ENCODE data around the gene TBX2. TPM values are rescaled to one million over a fixed set of nuclear protein-coding genes. Genes with fewer than 3 reads are reported as not detected.

Gene TBX2
- total and polyA plus RNA-seq, 9 of the 15 experiments (the other 6 are each of a cell fraction or from before 2014, with no cell fraction given), result 0.18 TPM; not detected in 8

DNA sequence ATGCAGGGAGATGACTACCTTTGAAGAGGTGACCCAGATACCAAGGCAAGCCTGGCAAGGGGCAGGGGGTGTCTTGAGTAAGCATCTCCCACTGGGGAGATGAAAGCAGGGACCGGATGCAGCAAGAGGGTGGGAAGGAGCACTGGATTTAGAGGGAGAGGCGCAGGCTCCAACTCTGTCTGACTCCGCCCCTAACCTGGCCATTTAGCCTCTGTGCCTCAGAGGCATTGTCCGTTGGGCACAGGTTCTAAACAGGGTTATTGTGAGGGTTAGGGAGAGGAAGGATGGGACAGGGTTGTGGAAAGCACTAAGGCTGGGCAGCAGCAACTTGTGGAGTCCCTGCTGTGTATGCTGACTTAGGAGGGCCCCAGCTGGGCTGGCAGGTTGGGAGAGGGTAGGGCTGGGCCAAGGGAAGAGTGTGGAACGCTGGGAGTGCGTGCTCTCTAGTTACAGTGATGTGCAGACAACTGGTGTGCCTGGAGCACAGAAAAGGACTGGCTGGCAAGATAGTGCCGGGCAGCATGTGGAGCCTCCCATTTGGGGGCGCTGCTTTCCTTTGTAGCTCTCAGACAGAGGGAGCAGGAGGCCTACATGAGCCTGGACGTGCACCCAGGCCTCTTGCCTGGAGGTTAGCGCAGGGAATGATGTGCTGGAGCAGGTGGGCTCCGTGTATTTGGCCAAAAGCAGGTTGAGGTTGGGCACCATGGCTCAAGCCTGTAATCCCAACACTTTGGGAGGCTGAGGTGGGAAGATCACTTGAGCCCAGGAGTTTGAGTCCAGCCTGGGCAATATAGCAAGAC lies 26.2 kb downstream of the TBX2 start:
- peak in 2 of 4 experiments; percentile 1 to 24 for DNase-seq (ENCODE audit: extremely low read depth in 1 of 4, low spot score in 3 of 4)
- TF ChIP-seq MEF2A (IDR thresholded peaks at IDR 0.05; ENCODE audit: control insufficient read depth, low read depth, low read length) (no peak), ZNF121 (CRISPR knock-in tag; conservative IDR thresholded peaks at IDR 0.05) (peak; percentile 34), EHMT2 (IDR thresholded peaks at IDR 0.05) (no peak), SRSF3 (IDR thresholded peaks at IDR 0.05; ENCODE audit: insufficient read depth, low read length) (no peak), SNRNP70 (optimal IDR thresholded peaks at IDR 0.05; ENCODE audit: low read depth, low read length) (no peak)
- TF ChIP-seq, protein P1, sequence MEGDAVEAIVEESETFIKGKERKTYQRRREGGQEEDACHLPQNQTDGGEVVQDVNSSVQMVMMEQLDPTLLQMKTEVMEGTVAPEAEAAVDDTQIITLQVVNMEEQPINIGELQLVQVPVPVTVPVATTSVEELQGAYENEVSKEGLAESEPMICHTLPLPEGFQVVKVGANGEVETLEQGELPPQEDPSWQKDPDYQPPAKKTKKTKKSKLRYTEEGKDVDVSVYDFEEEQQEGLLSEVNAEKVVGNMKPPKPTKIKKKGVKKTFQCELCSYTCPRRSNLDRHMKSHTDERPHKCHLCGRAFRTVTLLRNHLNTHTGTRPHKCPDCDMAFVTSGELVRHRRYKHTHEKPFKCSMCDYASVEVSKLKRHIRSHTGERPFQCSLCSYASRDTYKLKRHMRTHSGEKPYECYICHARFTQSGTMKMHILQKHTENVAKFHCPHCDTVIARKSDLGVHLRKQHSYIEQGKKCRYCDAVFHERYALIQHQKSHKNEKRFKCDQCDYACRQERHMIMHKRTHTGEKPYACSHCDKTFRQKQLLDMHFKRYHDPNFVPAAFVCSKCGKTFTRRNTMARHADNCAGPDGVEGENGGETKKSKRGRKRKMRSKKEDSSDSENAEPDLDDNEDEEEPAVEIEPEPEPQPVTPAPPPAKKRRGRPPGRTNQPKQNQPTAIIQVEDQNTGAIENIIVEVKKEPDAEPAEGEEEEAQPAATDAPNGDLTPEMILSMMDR (IDR thresholded peaks at IDR 0.05 in 2 of 3, conservative IDR thresholded peaks at IDR 0.05 in 1 of 3; ENCODE audit: insufficient read depth in 2 of 3, low read depth in 1 of 3, low read length in 3 of 3), result peak; percentile 38 to 53 (median 47); a peak in 5 of 6 replicates
- TF ChIP-seq, protein P2, sequence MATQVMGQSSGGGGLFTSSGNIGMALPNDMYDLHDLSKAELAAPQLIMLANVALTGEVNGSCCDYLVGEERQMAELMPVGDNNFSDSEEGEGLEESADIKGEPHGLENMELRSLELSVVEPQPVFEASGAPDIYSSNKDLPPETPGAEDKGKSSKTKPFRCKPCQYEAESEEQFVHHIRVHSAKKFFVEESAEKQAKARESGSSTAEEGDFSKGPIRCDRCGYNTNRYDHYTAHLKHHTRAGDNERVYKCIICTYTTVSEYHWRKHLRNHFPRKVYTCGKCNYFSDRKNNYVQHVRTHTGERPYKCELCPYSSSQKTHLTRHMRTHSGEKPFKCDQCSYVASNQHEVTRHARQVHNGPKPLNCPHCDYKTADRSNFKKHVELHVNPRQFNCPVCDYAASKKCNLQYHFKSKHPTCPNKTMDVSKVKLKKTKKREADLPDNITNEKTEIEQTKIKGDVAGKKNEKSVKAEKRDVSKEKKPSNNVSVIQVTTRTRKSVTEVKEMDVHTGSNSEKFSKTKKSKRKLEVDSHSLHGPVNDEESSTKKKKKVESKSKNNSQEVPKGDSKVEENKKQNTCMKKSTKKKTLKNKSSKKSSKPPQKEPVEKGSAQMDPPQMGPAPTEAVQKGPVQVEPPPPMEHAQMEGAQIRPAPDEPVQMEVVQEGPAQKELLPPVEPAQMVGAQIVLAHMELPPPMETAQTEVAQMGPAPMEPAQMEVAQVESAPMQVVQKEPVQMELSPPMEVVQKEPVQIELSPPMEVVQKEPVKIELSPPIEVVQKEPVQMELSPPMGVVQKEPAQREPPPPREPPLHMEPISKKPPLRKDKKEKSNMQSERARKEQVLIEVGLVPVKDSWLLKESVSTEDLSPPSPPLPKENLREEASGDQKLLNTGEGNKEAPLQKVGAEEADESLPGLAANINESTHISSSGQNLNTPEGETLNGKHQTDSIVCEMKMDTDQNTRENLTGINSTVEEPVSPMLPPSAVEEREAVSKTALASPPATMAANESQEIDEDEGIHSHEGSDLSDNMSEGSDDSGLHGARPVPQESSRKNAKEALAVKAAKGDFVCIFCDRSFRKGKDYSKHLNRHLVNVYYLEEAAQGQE (IDR thresholded peaks at IDR 0.05; ENCODE audit: borderline replicate concordance), result peak; percentile 21; the same call in 1 of the 2 replicates
- TF ChIP-seq, protein P2 (CRISPR knock-in tag; IDR thresholded peaks at IDR 0.05; ENCODE audit: low read depth), result no peak
- TF ChIP-seq, protein P3, sequence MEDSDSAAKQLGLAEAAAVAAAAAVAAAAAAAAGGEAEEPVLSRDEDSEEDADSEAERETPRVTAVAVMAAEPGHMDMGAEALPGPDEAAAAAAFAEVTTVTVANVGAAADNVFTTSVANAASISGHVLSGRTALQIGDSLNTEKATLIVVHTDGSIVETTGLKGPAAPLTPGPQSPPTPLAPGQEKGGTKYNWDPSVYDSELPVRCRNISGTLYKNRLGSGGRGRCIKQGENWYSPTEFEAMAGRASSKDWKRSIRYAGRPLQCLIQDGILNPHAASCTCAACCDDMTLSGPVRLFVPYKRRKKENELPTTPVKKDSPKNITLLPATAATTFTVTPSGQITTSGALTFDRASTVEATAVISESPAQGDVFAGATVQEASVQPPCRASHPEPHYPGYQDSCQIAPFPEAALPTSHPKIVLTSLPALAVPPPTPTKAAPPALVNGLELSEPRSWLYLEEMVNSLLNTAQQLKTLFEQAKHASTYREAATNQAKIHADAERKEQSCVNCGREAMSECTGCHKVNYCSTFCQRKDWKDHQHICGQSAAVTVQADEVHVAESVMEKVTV (CRISPR knock-in tag; IDR thresholded peaks at IDR 0.05), result no peak

More for the DNA sequence above, 26.2 kb downstream of the TBX2 start:
- no peaks in the 10 kb centered on the region for H3K4me1 ChIP-seq (replicated peaks in 1 of 2; ENCODE audit: control insufficient read depth in 2 of 2, insufficient read depth in 2 of 2, low read length in 2 of 2)
- WGBS (ENCODE audit: insufficient coverage, low coverage, missing lambda C conversion rate), result under 1% methylated on average over 11 of the region's 11 CpGs
- ChIA-PET POLR2A (interaction anchor here (0.6 to 0.9 kb wide), 3 partner anchors 18 to 730 kb away, joined by 3 to 4 read pairs (median 3); no protein-coding TSS in a partner anchor), CTCF (ENCODE audit: low intra/inter-chr PET ratio) (no interaction called here)
- FAIRE-seq (no peak), ATAC-seq (peak; percentile 71)
- H3K27me3 ChIP-seq (ENCODE audit: control insufficient read depth in 2 of 2, insufficient read depth in 2 of 2, low read length in 2 of 2), result peaks cover 4 to 14% of the 10 kb centered on the region in 2 experiments; a peak in 3 of 5 replicates
- no peak overlapping the region for H3K4me2 ChIP-seq (ENCODE audit: insufficient read depth, low read length)
- H4K20me1 ChIP-seq (replicated peaks; ENCODE audit: control insufficient read depth, insufficient read depth, low read length), result no peaks in the 10 kb centered on the region
- BruUV-seq (replicated peaks), result no TSS peak
- H3K36me3 ChIP-seq (ENCODE audit: control insufficient read depth, insufficient read depth, low read length), result no peaks in the 10 kb centered on the region
- H3K79me2 ChIP-seq (ENCODE audit: control insufficient read depth, insufficient read depth, low read length), result no peaks in the 10 kb centered on the region
- in situ Hi-C loops (cut with MboI) (loop anchor here (10.0 to 25.0 kb wide), 2 partner anchors 419 to 686 kb away; no protein-coding TSS in a partner anchor), intact Hi-C loops (cut with micrococcal nuclease) (no loop called here)
- no peak overlapping the region for H3K4me3 ChIP-seq
- no peak overlapping the region for H3K9ac ChIP-seq (ENCODE audit: insufficient read depth in 1 of 2, low read depth in 2 of 2, low read length in 2 of 2)
- no peaks in the 10 kb centered on the region for H3K9me3 ChIP-seq (replicated peaks; ENCODE audit: control insufficient read depth, insufficient read depth, low read depth, low read length)
- no peaks in the 10 kb centered on the region for H3K9me1 ChIP-seq (ENCODE audit: control insufficient read depth, insufficient read depth, low read length)
- H3K27ac ChIP-seq (ENCODE audit: extremely low read depth, low read depth, low read length), result no peak overlapping the region
- no peak overlapping the region for H2AFZ ChIP-seq (ENCODE audit: low read depth, low read length)
